Measurements from ENCODE around the gene KCNH3.

- TF ChIP-seq EZH2 (IDR thresholded peaks at IDR 0.05; ENCODE audit: borderline replicate concordance, insufficient read depth, low read length, poor library complexity, severe bottlenecking) (no peak), CTCF (IDR thresholded peaks at IDR 0.05; ENCODE audit: poor library complexity, severe bottlenecking) (no peak), RAD21 (conservative IDR thresholded peaks at IDR 0.05) (no peak), TAF1 (IDR thresholded peaks at IDR 0.05; ENCODE audit: low read depth) (no peak), REST (IDR thresholded peaks at IDR 0.05; ENCODE audit: borderline replicate concordance) (no peak), MXI1 (conservative IDR thresholded peaks at IDR 0.05; ENCODE audit: poor library complexity, severe bottlenecking) (no peak), POLR2AphosphoS5 (IDR thresholded peaks at IDR 0.05) (no peak), EP300 (conservative IDR thresholded peaks at IDR 0.05; ENCODE audit: poor library complexity, severe bottlenecking) (no peak), SMC3 (conservative IDR thresholded peaks at IDR 0.05; ENCODE audit: poor library complexity) (no peak)
These were observed 10.2 kb downstream of the KCNH3 start for GRCh38 chr12:49548822-49549648.
